Kidney (tissue), 14 donors: ENCODE measurements around the gene SECTM1. TPM values are rescaled to one million over a fixed set of nuclear protein-coding genes. Genes with fewer than 3 reads are reported as not detected.
"Not testable (repeated sequence)": the region's sequence is repeated elsewhere in the genome, so short reads cannot be mapped to it uniquely, and the experiment has no call there.

Source experiments
- DNase-seq, 5 donors: peaks; one replicate each; pipeline ENCODE4 v3.0.0-alpha.2; 2013 to 2020
- FAIRE-seq: peaks from 2 replicates; lab custom pipeline; 2012; peaks lifted over from hg19 to GRCh38; lab: Jason Lieb, UNC
- H3K27ac ChIP-seq, 2 donors: one replicate each; pipeline ENCODE4 v1.7.0; 2013; ENCODE audit warnings: low read depth in 2 of 2, low read length in 2 of 2, inconsistent platforms in 1 of 2
- H3K27me3 ChIP-seq: one replicate; pipeline ENCODE4 v1.7.1; 2013; ENCODE audit warnings: low read length, inconsistent platforms; ENCODE audit not compliant: control insufficient read depth, insufficient read depth
- H3K36me3 ChIP-seq, 3 donors: one replicate each; pipeline versions ENCODE4 v1.7.0 to v1.7.1; 2013; ENCODE audit warnings: low read length in 3 of 3, control low read depth in 1 of 3, inconsistent platforms in 1 of 3; ENCODE audit not compliant: insufficient read depth in 3 of 3, control insufficient read depth in 2 of 3
- H3K4me1 ChIP-seq, 3 donors: one replicate each; pipeline versions ENCODE4 v1.7.0 to v1.7.1; 2013; ENCODE audit warnings: low read length in 3 of 3, inconsistent platforms in 1 of 3, low read depth in 1 of 3; ENCODE audit not compliant: control insufficient read depth in 2 of 3, insufficient read depth in 2 of 3
- H3K4me3 ChIP-seq, 3 donors: one replicate each; pipeline versions ENCODE4 v1.7.0 to v1.8.1; 2013; ENCODE audit warnings: low read length in 3 of 3, control low read depth in 1 of 3, inconsistent platforms in 1 of 3
- H3K9ac ChIP-seq, 3 donors: one replicate each; pipeline versions ENCODE4 v1.7.0 to v1.7.1; 2013; ENCODE audit warnings: low read length in 3 of 3, control low read depth in 1 of 3, inconsistent platforms in 1 of 3
- H3K9me3 ChIP-seq, 3 donors: one replicate each; pipeline versions ENCODE4 v1.7.0 to v1.7.1; 2013; ENCODE audit warnings: low read length in 3 of 3, control low read depth in 1 of 3, inconsistent platforms in 1 of 3; ENCODE audit not compliant: control insufficient read depth in 2 of 3, insufficient read depth in 1 of 3
- CTCF ChIP-seq: IDR thresholded peaks from 3 replicates; pipeline ENCODE4 v1.5.1; 2012; ENCODE audit warnings: mild to moderate bottlenecking, moderate library complexity, borderline replicate concordance; ENCODE audit not compliant: insufficient read depth; ENCODE audit errors: extremely low read depth
- intact Hi-C: fragments of 100-400 bp; cut with DNase I; formaldehyde crosslinking; loops from one replicate; pipeline ENCODE4 v1.11.1; 2022
- polyA plus RNA-seq: library from polyadenylated mRNA; stranded (reverse); fragments of 350-450 nt; fragmentation: Illumina TruSeq; extraction: RNeasy Lipid Tissue Mini Kit (QIAGEN cat#74804); gene quantifications from one replicate; pipeline ENCODE4 v1.2.3, GENCODE V29; 2014; ENCODE audit warnings: low read depth, low replicate concordance; ENCODE audit not compliant: insufficient read depth
- total RNA-seq: library from RNA; stranded (reverse); fragmentation: NEBNext Ultra II Directional; extraction: Animal tissue kit (Norgen Biotek cat#: 25700); gene quantifications from one replicate; pipeline ENCODE4 v1.2.1, GENCODE V29; 2021
- donor health status: control.
- donor health status: control.
- donor health status: control.
- donor health status: control.
- donor health status: control.
- donor health status: DM: yes; HTN: yes; CAD: no.
- donor health status: Normal renal cell carcinoma (clear cell type).

The SECTM1 gene
- total and polyA plus RNA-seq, 2 donors from 2014 or later, result 15.4 to 87.5 TPM

- no peak overlapping the region for H3K4me3 ChIP-seq
- TF ChIP-seq CTCF, result no peak
Measured at GRCh38 chr17:82361885-82362633, 28.5 kb upstream of the SECTM1 start.

GRCh38 chr17:82359451-82360074, 26.0 kb upstream of the SECTM1 start:
- H3K27ac ChIP-seq, FAIRE-seq, H3K9ac ChIP-seq, H3K27me3 ChIP-seq, H3K36me3 ChIP-seq, H3K4me1 ChIP-seq, DNase-seq, H3K9me3 ChIP-seq, H3K4me3 ChIP-seq: not testable (repeated sequence)
- intact Hi-C loops, result loop anchor here (5.0 to 10.0 kb wide), 2 partner anchors 188 to 415 kb away; no protein-coding TSS in a partner anchor

More at GRCh38 chr17:82361885-82362633, 28.5 kb upstream of the SECTM1 start:
- H3K9ac ChIP-seq, result no peak overlapping the region
- H3K36me3 ChIP-seq, result no peaks in the 10 kb centered on the region
- H3K9me3 ChIP-seq, result no peaks in the 10 kb centered on the region
- no peak overlapping the region for H3K27ac ChIP-seq
- H3K4me1 ChIP-seq, result no peaks in the 10 kb centered on the region
- peaks cover 3% of the 10 kb centered on the region for H3K27me3 ChIP-seq
- no peak for FAIRE-seq
- intact Hi-C loops, result no loop called here
- no peak for DNase-seq

GRCh38 chr17:82358465-82359350, 25.1 kb upstream of the SECTM1 start, which contains the start of gene TEX19:
Gene TEX19, plus strand, starts transcription at chr17:82359247. Its CDS starts 2,904 bp downstream, at chr17:82362151.
- intact Hi-C loops, result loop anchor here (5.0 to 10.0 kb wide), 2 partner anchors 189 to 416 kb away; no protein-coding TSS in a partner anchor
- no peaks in the 10 kb centered on the region for H3K9me3 ChIP-seq
- no peak for FAIRE-seq
- H3K27me3 ChIP-seq, result peaks cover 3% of the 10 kb centered on the region
- no peaks in the 10 kb centered on the region for H3K36me3 ChIP-seq
- DNase-seq, result no peak
- no peak for TF ChIP-seq CTCF
- H3K4me1 ChIP-seq, result peaks cover 0 to 8% (median 0%) of the 10 kb centered on the region in 3 donors
- H3K27ac ChIP-seq, result no peak within 1 kb of the TSS
- H3K9ac ChIP-seq, result no peak within 1 kb of the TSS
- no peak within 1 kb of the TSS for H3K4me3 ChIP-seq
